GM13977 (cell line): ENCODE results near the gene PLCD1.

Source experiments
- DNase-seq: peaks from one replicate; pipeline ENCODE4 v3.0.0; 2012; ENCODE audit warnings: low spot score
- CTCF ChIP-seq: IDR thresholded peaks from 2 replicates; pipeline ENCODE4 v1.5.1; 2012; ENCODE audit warnings: mild to moderate bottlenecking, control low read depth; ENCODE audit not compliant: insufficient read depth; ENCODE audit errors: extremely low read depth, missing control alignments
- in situ Hi-C: fragments of 300-500 bp; cut with MboI; formaldehyde crosslinking; loops from one replicate; pipeline ENCODE4 v1.12.0; 2022; ENCODE audit warnings: low sequenced_read_pairs, low pct_unique_long_range_greater_than_20kb, mixed read lengths, inconsistent platforms; ENCODE audit not compliant: unreplicated experiment

Gene PLCD1

GRCh38 chr3:37957539-37957936 lies 71.9 kb downstream of the PLCD1 start:
- TF ChIP-seq CTCF, result no peak
- in situ Hi-C loops, result no loop called here
- DNase-seq, result no peak
